IMR-90 (cell line): ENCODE measurements around the gene BAZ1A. TPM values are rescaled to one million over a fixed set of nuclear protein-coding genes. Genes with fewer than 3 reads are reported as not detected.
A peak's percentile ranks its signal among the peaks of the same experiment; 100 is the strongest.

ENCODE experiments used
- ATAC-seq: fragments of 200-7000 bp; cut with Tn5 transposase; 2 replicates; pipeline ENCODE4 v1.9.1; 2020; ENCODE audit warnings: low read depth, mild to moderate bottlenecking, moderate library complexity
- Bru-seq: library from RNA; stranded (reverse); fragments of 400-500 nt; gene quantifications from one replicate; lab custom pipeline; 2021; lab: Mats Ljungman, UMichigan
- BruChase-seq, 2 experiments: library from RNA; stranded (reverse); fragments of 400-500 nt; gene quantifications; one replicate each; lab custom pipeline; 2021; lab: Mats Ljungman, UMichigan
- BruUV-seq: library from RNA; stranded (reverse); fragments of 400-500 nt; replicated peaks from 2 replicates; lab custom pipeline; 2021; lab: Mats Ljungman, UMichigan
- CTCF ChIA-PET: fragments of 300-600 bp; formaldehyde crosslinking; extraction: SDS; loops from one replicate; lab custom pipeline; 2021; ENCODE audit warnings: antibody characterized with exemption; lab: Yijun Ruan, JAX
- POLR2A ChIA-PET: fragments of 300-600 bp; sonication (Branson Sonifier 250); formaldehyde crosslinking; loops from one replicate; lab custom pipeline; 2022; ENCODE audit warnings: antibody characterized with exemption; ENCODE audit not compliant: unreplicated experiment; lab: Charles Lee
- DNase-seq: peaks from one replicate; pipeline ENCODE4 v3.0.0; 2013
- H2AFZ ChIP-seq: replicated peaks from 2 replicates; pipeline ENCODE3; 2013; ENCODE audit warnings: low read length, mild to moderate bottlenecking; ENCODE audit not compliant: poor library complexity
- H2AK5ac ChIP-seq: 2 replicates; pipeline ENCODE4 v1.6.1; 2013; ENCODE audit warnings: low read depth, low read length, inconsistent platforms
- H2AK9ac ChIP-seq: replicated peaks from 2 replicates; pipeline ENCODE3; 2013; ENCODE audit warnings: mild to moderate bottlenecking, low read depth, low read length, moderate library complexity; ENCODE audit not compliant: poor library complexity
- H2BK120ac ChIP-seq: 2 replicates; pipeline ENCODE4 v1.6.1; 2013; ENCODE audit warnings: low read depth, low read length, inconsistent platforms
- H2BK15ac ChIP-seq: 3 replicates; pipeline ENCODE4 v1.6.1; 2013; ENCODE audit warnings: low read depth, low read length, inconsistent platforms
- H2BK20ac ChIP-seq: 2 replicates; pipeline ENCODE4 v1.6.1; 2013; ENCODE audit warnings: low read depth, mild to moderate bottlenecking, inconsistent platforms, low read length, moderate library complexity
- H2BK5ac ChIP-seq: 2 replicates; pipeline ENCODE4 v1.6.1; 2013; ENCODE audit warnings: mild to moderate bottlenecking, low read depth, low read length, inconsistent platforms; ENCODE audit not compliant: poor library complexity, severe bottlenecking
- H3K14ac ChIP-seq: replicated peaks from 2 replicates; pipeline ENCODE4 v1.6.1; 2013; ENCODE audit warnings: low read depth, low read length, inconsistent platforms
- H3K18ac ChIP-seq: 2 replicates; pipeline ENCODE4 v1.6.1; 2013; ENCODE audit warnings: low read depth, low read length, control low read depth
- H3K23ac ChIP-seq: 2 replicates; pipeline ENCODE4 v1.6.1; 2013; ENCODE audit warnings: low read depth, low read length, inconsistent platforms
- H3K27ac ChIP-seq: 2 replicates; pipeline ENCODE4 v1.5.1; 2013; ENCODE audit warnings: mild to moderate bottlenecking, control low read depth, low read length; ENCODE audit not compliant: insufficient read depth
- H3K27me3 ChIP-seq: 2 replicates; pipeline ENCODE4 v1.6.1; 2013; ENCODE audit warnings: low read length; ENCODE audit not compliant: control insufficient read depth, insufficient read depth
- H3K36me3 ChIP-seq: 2 replicates; pipeline ENCODE4 v1.6.1; 2013; ENCODE audit warnings: low read length, mixed read lengths; ENCODE audit not compliant: control insufficient read depth, insufficient read depth
- H3K4ac ChIP-seq: 2 replicates; pipeline ENCODE4 v1.6.1; 2013; ENCODE audit warnings: low read depth, low read length, inconsistent platforms
- H3K4me1 ChIP-seq: 2 replicates; pipeline ENCODE4 v1.6.1; 2013; ENCODE audit warnings: low read length, mixed read lengths; ENCODE audit not compliant: control insufficient read depth, insufficient read depth
- H3K4me2 ChIP-seq: 2 replicates; pipeline ENCODE4 v1.6.1; 2013; ENCODE audit warnings: low read depth, mild to moderate bottlenecking, control low read depth, low read length, moderate library complexity
- H3K4me3 ChIP-seq: 2 replicates; pipeline ENCODE4 v1.5.1; 2013; ENCODE audit warnings: low read depth, mild to moderate bottlenecking, control low read depth, low read length, moderate library complexity; ENCODE audit not compliant: insufficient read depth
- H3K56ac ChIP-seq: 2 replicates; pipeline ENCODE4 v1.6.1; 2013; ENCODE audit warnings: low read length, inconsistent platforms; ENCODE audit not compliant: insufficient read depth; ENCODE audit errors: extremely low read depth
- H3K79me1 ChIP-seq, 2 experiments: 2 replicates each; pipeline ENCODE4 v1.6.1; 2013; ENCODE audit warnings: low read length in 2 of 2, inconsistent platforms in 1 of 2, low read depth in 1 of 2
- H3K9ac ChIP-seq: 2 replicates; pipeline ENCODE4 v1.6.1; 2013; ENCODE audit warnings: low read depth, low read length, control low read depth
- H3K9me1 ChIP-seq: 2 replicates; pipeline ENCODE4 v1.6.1; 2013; ENCODE audit warnings: low read length, inconsistent platforms; ENCODE audit not compliant: insufficient read depth
- H3K9me3 ChIP-seq: 2 replicates; pipeline ENCODE4 v1.6.1; 2013; ENCODE audit warnings: low read length; ENCODE audit not compliant: control insufficient read depth, insufficient read depth
- H4K20me1 ChIP-seq: 2 replicates; pipeline ENCODE4 v1.6.1; 2013; ENCODE audit warnings: low read length, inconsistent platforms; ENCODE audit not compliant: insufficient read depth
- H4K5ac ChIP-seq: 2 replicates; pipeline ENCODE4 v1.6.1; 2013; ENCODE audit warnings: mild to moderate bottlenecking, low read depth, low read length, control low read depth
- H4K8ac ChIP-seq, 2 experiments: 2 replicates each; pipeline ENCODE4 v1.6.1; 2013; ENCODE audit warnings: low read depth in 2 of 2, low read length in 2 of 2, control low read depth in 1 of 2, inconsistent platforms in 1 of 2
- H4K91ac ChIP-seq: 2 replicates; pipeline ENCODE4 v1.6.1; 2013; ENCODE audit warnings: low read depth, low read length, inconsistent platforms; ENCODE audit not compliant: insufficient read depth
- BHLHE40 ChIP-seq: fragments of 150-350 bp; IDR thresholded peaks from 2 replicates; pipeline ENCODE4 v1.6.1; 2016; ENCODE audit warnings: mild to moderate bottlenecking, low read depth, low read length
- CEBPB ChIP-seq: IDR thresholded peaks from 2 replicates; pipeline ENCODE4 v1.6.1; 2012; ENCODE audit warnings: low read depth, low read length, improper control_type of control experiment
- CHD1 ChIP-seq: IDR thresholded peaks from 2 replicates; pipeline ENCODE4 v1.6.1; 2012; ENCODE audit warnings: low read depth, low read length, improper control_type of control experiment
- CTCF ChIP-seq: conservative IDR thresholded peaks from 2 replicates; pipeline ENCODE4 v1.5.1; 2012; ENCODE audit warnings: mild to moderate bottlenecking, low read depth, low read length, improper control_type of control experiment
- MAFK ChIP-seq: IDR thresholded peaks from 2 replicates; pipeline ENCODE4 v1.6.1; 2012; ENCODE audit warnings: low read depth, low read length, improper control_type of control experiment
- MAZ ChIP-seq: IDR thresholded peaks from 2 replicates; pipeline ENCODE4 v1.6.1; 2012; ENCODE audit warnings: low read depth, mild to moderate bottlenecking, low read length, improper control_type of control experiment, moderate library complexity, borderline replicate concordance
- NFE2L2 ChIP-seq: fragments of 150-350 bp; IDR thresholded peaks from 2 replicates; pipeline ENCODE4 v1.6.1; 2016; ENCODE audit warnings: low read depth, mild to moderate bottlenecking, low read length
- POLR2A ChIP-seq: IDR thresholded peaks from 2 replicates; pipeline ENCODE4 v1.6.1; 2012; ENCODE audit warnings: mild to moderate bottlenecking, low read depth, low read length
- RAD21 ChIP-seq: IDR thresholded peaks from 2 replicates; pipeline ENCODE4 v1.6.1; 2012; ENCODE audit warnings: low read length, improper control_type of control experiment
- SMC3 ChIP-seq: fragments of 150-350 bp; IDR thresholded peaks from 2 replicates; pipeline ENCODE4 v1.6.1; 2016; ENCODE audit warnings: low read depth, mild to moderate bottlenecking, antibody characterized with exemption, low read length, moderate library complexity
- WGBS, 2 experiments: methylation state at CpG; one replicate each; pipeline versions ENCODE4 v1.1.5 to v1.1.7; 2013; ENCODE audit warnings: missing lambda C conversion rate in 2 of 2; ENCODE audit not compliant: insufficient read length in 1 of 2; ENCODE audit errors: extremely low coverage in 2 of 2; 5-methylcytosine and 5-hydroxymethylcytosine counted together
- dilution Hi-C: fragments of 300-500 bp; cut with HindIII; formaldehyde crosslinking; loops from one replicate; pipeline ENCODE4 v1.14.3; 2018; ENCODE audit warnings: low sequenced_read_pairs; ENCODE audit not compliant: unreplicated experiment
- in situ Hi-C: fragments of 300-500 bp; cut with MboI; formaldehyde crosslinking; loops from 3 replicates; pipeline ENCODE4 v1.14.3; 2019; ENCODE audit warnings: low sequenced_read_pairs, inconsistent platforms, mixed read lengths
- intact Hi-C: fragments of 100-400 bp; cut with micrococcal nuclease; formaldehyde crosslinking; loops from 2 replicates; pipeline ENCODE4 v1.10.0; 2022
- long read RNA-seq: library from polyadenylated mRNA; unstranded; transcript quantifications from one replicate; pipeline ENCODE4 v2.0.0, GENCODE V29; 2021; ENCODE audit not compliant: unreplicated experiment
- polyA plus RNA-seq, 3 experiments: library from polyadenylated mRNA; depleted of rRNA; stranded (reverse); fragments of >200 nt; gene quantifications; 2 replicates each; pipeline ENCODE4 v1.2.3, GENCODE V29; 2012; ENCODE audit warnings: low replicate concordance in 1 of 3
- total RNA-seq: library from RNA; depleted of rRNA; stranded (reverse); fragments of >200 nt; gene quantifications from 2 replicates; pipeline ENCODE4 v1.2.3, GENCODE V29; 2012; rRNA removed
- TF ChIP-seq, protein P1 (sequence below): fragments of 150-350 bp; IDR thresholded peaks from 2 replicates; pipeline ENCODE4 v1.6.1; 2017; ENCODE audit warnings: mild to moderate bottlenecking, antibody characterized with exemption, low read length, low read depth

BAZ1A gene
- total RNA-seq (23.8 and 43.6 TPM in 2 replicates), polyA plus RNA-seq (2012; rRNA removed) (15.3 and 17.1 TPM in 2 replicates), Bru-seq, nascent RNA (percentile 81 among the genes with signal in this experiment), BruChase-seq, experiment 1, labeled RNA remaining after a 6-hour chase (percentile 83 among the genes with signal in this experiment), BruChase-seq, experiment 2, labeled RNA remaining after a 2-hour chase (percentile 80 among the genes with signal in this experiment)
- polyA plus RNA-seq (2012; cell fraction: cytosol; rRNA removed), result 2.1 and 2.6 TPM in 2 replicates
- polyA plus RNA-seq (2012; cell fraction: nucleus; rRNA removed; ENCODE audit: low replicate concordance), result 3.1 and 27.1 TPM in 2 replicates
- long read RNA-seq, partial matches to known transcripts, result 14 of 21 reads
- long read RNA-seq, other reads (novel, unspliced or antisense), result 7 of 21 reads

GRCh38 chr14:34875031-34875922, at the start of gene BAZ1A:
TSS of gene BAZ1A (minus strand) at chr14:34875360. CDS start at chr14:34874604, 756 bp downstream.
- peak within 1 kb of the TSS; percentile 97 for H3K27ac ChIP-seq
- H3K9me3 ChIP-seq, result no peaks in the 10 kb centered on the region
- H2AK9ac ChIP-seq, result peak within 1 kb of the TSS; percentile 99
- H3K4me3 ChIP-seq, result peak within 1 kb of the TSS; percentile 96
- DNase-seq (peak; percentile 91), ATAC-seq (peak; percentile 81)
- peak within 1 kb of the TSS; percentile 98 for H2AFZ ChIP-seq
- H3K36me3 ChIP-seq, result peaks cover 2% of the 10 kb centered on the region; the same call in 1 of the 2 replicates
- H3K14ac ChIP-seq, result peak within 1 kb of the TSS; percentile 96
- H3K4me1 ChIP-seq, result peaks cover 2% of the 10 kb centered on the region; the same call in 1 of the 2 replicates
- BruUV-seq, result TSS peak; percentile 50
- peak within 1 kb of the TSS; percentile 77; the same call in 1 of the 3 replicates for H2BK15ac ChIP-seq
- dilution Hi-C loops (no loop called here), intact Hi-C loops (loop anchor here (1.0 to 10.0 kb wide), 3 partner anchors 107 to 540 kb away; partner anchors contain the start of gene SRP54), in situ Hi-C loops (no loop called here)
- H4K91ac ChIP-seq, result peak within 1 kb of the TSS; percentile 53; the same call in 1 of the 2 replicates
- no peaks in the 10 kb centered on the region for H3K27me3 ChIP-seq
- peak within 1 kb of the TSS; percentile 50 to 96 for H4K8ac ChIP-seq
- peak within 1 kb of the TSS; percentile 95 for H3K56ac ChIP-seq
- peak within 1 kb of the TSS; percentile 75; the same call in 1 of the 2 replicates for H2BK20ac ChIP-seq
- H4K5ac ChIP-seq, result peak within 1 kb of the TSS; percentile 80; the same call in 1 of the 2 replicates
- CTCF ChIA-PET, result interaction anchor here (1.4 kb wide), 1 partner anchor 105 kb away, joined by 3 read pairs; no protein-coding TSS in a partner anchor
- no peak within 1 kb of the TSS for H2AK5ac ChIP-seq
- WGBS, 2 experiments, result 0% methylated on average over 8 of the region's 46 CpGs; no CpG with 5 or more reads in 1 of the 2 experiments
- peaks cover 8 to 17% of the 10 kb centered on the region in 2 experiments for H3K79me1 ChIP-seq
- H3K9ac ChIP-seq, result peak within 1 kb of the TSS; percentile 95
- H2BK120ac ChIP-seq, result peak within 1 kb of the TSS; percentile 78; the same call in 1 of the 2 replicates
- peak within 1 kb of the TSS; percentile 96 for H2BK5ac ChIP-seq
- peak within 1 kb of the TSS; percentile 97 for H3K23ac ChIP-seq
- no peaks in the 10 kb centered on the region; the same call in 1 of the 2 replicates for H3K9me1 ChIP-seq
- peak within 1 kb of the TSS; percentile 67; the same call in 1 of the 2 replicates for H3K18ac ChIP-seq
- peak within 1 kb of the TSS; percentile 89 for H3K4me2 ChIP-seq
- peak within 1 kb of the TSS; percentile 92 for H3K4ac ChIP-seq
- POLR2A ChIA-PET, result no interaction called here
- peaks cover 6% of the 10 kb centered on the region for H4K20me1 ChIP-seq
- TF ChIP-seq SMC3 (no peak), RAD21 (peak; percentile 9; the same call in 1 of the 2 replicates), CEBPB (no peak), CTCF (0 out of 2 replicates have a peak, but pooled peaks have one; percentile 8), MAZ (peak; percentile 25; the same call in 1 of the 2 replicates), BHLHE40 (no peak), NFE2L2 (no peak), MAFK (no peak), CHD1 (no peak), POLR2A (peak; percentile 91)
- TF ChIP-seq, protein P1, sequence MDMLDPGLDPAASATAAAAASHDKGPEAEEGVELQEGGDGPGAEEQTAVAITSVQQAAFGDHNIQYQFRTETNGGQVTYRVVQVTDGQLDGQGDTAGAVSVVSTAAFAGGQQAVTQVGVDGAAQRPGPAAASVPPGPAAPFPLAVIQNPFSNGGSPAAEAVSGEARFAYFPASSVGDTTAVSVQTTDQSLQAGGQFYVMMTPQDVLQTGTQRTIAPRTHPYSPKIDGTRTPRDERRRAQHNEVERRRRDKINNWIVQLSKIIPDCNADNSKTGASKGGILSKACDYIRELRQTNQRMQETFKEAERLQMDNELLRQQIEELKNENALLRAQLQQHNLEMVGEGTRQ, result no peak
